K562 (cell line): Measurements from ENCODE around the gene NMNAT2. TPM values are rescaled to one million over a fixed set of nuclear protein-coding genes. Genes with fewer than 3 reads are reported as not detected.

Experiments
- NCOA2 ChIP-seq, 2 experiments: fragments of 450-650 bp; IDR thresholded peaks; 2 replicates each; pipeline ENCODE4 v1.6.1; 2018; ENCODE audit warnings: mild to moderate bottlenecking in 2 of 2, moderate library complexity in 1 of 2; ENCODE audit not compliant: partially characterized antibody in 2 of 2
- PRMT5 ChIP-seq: sonication (generic); formaldehyde crosslinking; IDR thresholded peaks from 2 replicates; pipeline ENCODE4 v1.5.0; 2020; ENCODE audit warnings: missing genetic modification reagents
- PTRF ChIP-seq: fragments of 450-650 bp; IDR thresholded peaks from 2 replicates; pipeline ENCODE4 v1.6.1; 2016; ENCODE audit warnings: mild to moderate bottlenecking, missing genetic modification characterization, missing compliant biosample characterization
- polyA plus RNA-seq, 8 experiments: library from polyadenylated mRNA; depleted of rRNA in 4 of 8; stranded (reverse) in 5 of 8; unstranded in 3 of 8; fragments of >200 nt; fragmentation: Nextera tagmentation in 2 of 8; fragmentation: Illumina TruSeq in 1 of 8; extraction: Ambion mirVana in 2 of 8; extraction: Trizol in 1 of 8; gene quantifications; 2 replicates each; pipeline versions ENCODE4 v1.2.1 to v1.2.3, GENCODE V29; 2011 to 2014; ENCODE audit warnings: inconsistent platforms in 1 of 8, missing spikeins in 1 of 8
- total RNA-seq, 7 experiments: library from RNA; depleted of rRNA in 6 of 7; stranded (reverse); fragments of >200 nt in 6 of 7; fragmentation: Illumina TruSeq in 2 of 7; extraction: Trizol in 2 of 7; gene quantifications; 2 replicates each; pipeline versions ENCODE4 v1.2.1 to v1.2.3, GENCODE V29; 2011 to 2021; ENCODE audit warnings: low replicate concordance in 1 of 7
- TF ChIP-seq, protein P1 (sequence below): fragments of 450-650 bp; IDR thresholded peaks from 2 replicates; pipeline ENCODE4 v1.6.1; 2016; ENCODE audit warnings: mild to moderate bottlenecking, moderate library complexity

The NMNAT2 gene
- total and polyA plus RNA-seq, 9 of the 15 experiments (the other 6 are each of a cell fraction or from before 2014, with no cell fraction given) = not detected

DNA sequence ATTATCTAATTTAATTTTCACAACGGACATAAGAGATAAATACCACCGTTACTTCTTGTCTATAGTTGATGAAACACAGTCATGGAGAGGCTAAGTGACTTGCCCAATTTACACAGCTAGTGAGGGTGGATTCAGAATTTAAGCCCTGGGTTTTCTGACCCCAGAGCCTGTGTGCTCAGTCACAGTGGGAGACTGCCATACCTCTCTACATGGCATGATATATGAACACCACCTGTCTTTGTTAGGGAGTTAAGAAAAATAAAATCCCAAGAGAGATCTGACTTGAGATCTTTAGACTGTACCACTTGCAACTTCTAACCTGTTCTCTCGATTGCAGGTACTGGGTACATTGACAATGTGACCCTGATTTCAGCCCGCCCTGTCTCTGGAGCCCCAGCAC lies 191.8 kb downstream of the NMNAT2 start (continued):
- TF ChIP-seq, protein P1, sequence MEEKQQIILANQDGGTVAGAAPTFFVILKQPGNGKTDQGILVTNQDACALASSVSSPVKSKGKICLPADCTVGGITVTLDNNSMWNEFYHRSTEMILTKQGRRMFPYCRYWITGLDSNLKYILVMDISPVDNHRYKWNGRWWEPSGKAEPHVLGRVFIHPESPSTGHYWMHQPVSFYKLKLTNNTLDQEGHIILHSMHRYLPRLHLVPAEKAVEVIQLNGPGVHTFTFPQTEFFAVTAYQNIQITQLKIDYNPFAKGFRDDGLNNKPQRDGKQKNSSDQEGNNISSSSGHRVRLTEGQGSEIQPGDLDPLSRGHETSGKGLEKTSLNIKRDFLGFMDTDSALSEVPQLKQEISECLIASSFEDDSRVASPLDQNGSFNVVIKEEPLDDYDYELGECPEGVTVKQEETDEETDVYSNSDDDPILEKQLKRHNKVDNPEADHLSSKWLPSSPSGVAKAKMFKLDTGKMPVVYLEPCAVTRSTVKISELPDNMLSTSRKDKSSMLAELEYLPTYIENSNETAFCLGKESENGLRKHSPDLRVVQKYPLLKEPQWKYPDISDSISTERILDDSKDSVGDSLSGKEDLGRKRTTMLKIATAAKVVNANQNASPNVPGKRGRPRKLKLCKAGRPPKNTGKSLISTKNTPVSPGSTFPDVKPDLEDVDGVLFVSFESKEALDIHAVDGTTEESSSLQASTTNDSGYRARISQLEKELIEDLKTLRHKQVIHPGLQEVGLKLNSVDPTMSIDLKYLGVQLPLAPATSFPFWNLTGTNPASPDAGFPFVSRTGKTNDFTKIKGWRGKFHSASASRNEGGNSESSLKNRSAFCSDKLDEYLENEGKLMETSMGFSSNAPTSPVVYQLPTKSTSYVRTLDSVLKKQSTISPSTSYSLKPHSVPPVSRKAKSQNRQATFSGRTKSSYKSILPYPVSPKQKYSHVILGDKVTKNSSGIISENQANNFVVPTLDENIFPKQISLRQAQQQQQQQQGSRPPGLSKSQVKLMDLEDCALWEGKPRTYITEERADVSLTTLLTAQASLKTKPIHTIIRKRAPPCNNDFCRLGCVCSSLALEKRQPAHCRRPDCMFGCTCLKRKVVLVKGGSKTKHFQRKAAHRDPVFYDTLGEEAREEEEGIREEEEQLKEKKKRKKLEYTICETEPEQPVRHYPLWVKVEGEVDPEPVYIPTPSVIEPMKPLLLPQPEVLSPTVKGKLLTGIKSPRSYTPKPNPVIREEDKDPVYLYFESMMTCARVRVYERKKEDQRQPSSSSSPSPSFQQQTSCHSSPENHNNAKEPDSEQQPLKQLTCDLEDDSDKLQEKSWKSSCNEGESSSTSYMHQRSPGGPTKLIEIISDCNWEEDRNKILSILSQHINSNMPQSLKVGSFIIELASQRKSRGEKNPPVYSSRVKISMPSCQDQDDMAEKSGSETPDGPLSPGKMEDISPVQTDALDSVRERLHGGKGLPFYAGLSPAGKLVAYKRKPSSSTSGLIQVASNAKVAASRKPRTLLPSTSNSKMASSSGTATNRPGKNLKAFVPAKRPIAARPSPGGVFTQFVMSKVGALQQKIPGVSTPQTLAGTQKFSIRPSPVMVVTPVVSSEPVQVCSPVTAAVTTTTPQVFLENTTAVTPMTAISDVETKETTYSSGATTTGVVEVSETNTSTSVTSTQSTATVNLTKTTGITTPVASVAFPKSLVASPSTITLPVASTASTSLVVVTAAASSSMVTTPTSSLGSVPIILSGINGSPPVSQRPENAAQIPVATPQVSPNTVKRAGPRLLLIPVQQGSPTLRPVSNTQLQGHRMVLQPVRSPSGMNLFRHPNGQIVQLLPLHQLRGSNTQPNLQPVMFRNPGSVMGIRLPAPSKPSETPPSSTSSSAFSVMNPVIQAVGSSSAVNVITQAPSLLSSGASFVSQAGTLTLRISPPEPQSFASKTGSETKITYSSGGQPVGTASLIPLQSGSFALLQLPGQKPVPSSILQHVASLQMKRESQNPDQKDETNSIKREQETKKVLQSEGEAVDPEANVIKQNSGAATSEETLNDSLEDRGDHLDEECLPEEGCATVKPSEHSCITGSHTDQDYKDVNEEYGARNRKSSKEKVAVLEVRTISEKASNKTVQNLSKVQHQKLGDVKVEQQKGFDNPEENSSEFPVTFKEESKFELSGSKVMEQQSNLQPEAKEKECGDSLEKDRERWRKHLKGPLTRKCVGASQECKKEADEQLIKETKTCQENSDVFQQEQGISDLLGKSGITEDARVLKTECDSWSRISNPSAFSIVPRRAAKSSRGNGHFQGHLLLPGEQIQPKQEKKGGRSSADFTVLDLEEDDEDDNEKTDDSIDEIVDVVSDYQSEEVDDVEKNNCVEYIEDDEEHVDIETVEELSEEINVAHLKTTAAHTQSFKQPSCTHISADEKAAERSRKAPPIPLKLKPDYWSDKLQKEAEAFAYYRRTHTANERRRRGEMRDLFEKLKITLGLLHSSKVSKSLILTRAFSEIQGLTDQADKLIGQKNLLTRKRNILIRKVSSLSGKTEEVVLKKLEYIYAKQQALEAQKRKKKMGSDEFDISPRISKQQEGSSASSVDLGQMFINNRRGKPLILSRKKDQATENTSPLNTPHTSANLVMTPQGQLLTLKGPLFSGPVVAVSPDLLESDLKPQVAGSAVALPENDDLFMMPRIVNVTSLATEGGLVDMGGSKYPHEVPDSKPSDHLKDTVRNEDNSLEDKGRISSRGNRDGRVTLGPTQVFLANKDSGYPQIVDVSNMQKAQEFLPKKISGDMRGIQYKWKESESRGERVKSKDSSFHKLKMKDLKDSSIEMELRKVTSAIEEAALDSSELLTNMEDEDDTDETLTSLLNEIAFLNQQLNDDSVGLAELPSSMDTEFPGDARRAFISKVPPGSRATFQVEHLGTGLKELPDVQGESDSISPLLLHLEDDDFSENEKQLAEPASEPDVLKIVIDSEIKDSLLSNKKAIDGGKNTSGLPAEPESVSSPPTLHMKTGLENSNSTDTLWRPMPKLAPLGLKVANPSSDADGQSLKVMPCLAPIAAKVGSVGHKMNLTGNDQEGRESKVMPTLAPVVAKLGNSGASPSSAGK = no peak
- TF ChIP-seq PTRF (no peak), PRMT5 (CRISPR knock-in tag) (no peak), NCOA2 (IDR thresholded peaks at IDR 0.05; ENCODE audit: partially characterized antibody in 2 of 2) (no peak)
- TF ChIP-seq, all 486 proteins: peak for 0
